ENCODE data around the gene SMC1B. TPM values are rescaled to one million over a fixed set of nuclear protein-coding genes. Genes with fewer than 3 reads are reported as not detected.

Gene SMC1B, protein sequence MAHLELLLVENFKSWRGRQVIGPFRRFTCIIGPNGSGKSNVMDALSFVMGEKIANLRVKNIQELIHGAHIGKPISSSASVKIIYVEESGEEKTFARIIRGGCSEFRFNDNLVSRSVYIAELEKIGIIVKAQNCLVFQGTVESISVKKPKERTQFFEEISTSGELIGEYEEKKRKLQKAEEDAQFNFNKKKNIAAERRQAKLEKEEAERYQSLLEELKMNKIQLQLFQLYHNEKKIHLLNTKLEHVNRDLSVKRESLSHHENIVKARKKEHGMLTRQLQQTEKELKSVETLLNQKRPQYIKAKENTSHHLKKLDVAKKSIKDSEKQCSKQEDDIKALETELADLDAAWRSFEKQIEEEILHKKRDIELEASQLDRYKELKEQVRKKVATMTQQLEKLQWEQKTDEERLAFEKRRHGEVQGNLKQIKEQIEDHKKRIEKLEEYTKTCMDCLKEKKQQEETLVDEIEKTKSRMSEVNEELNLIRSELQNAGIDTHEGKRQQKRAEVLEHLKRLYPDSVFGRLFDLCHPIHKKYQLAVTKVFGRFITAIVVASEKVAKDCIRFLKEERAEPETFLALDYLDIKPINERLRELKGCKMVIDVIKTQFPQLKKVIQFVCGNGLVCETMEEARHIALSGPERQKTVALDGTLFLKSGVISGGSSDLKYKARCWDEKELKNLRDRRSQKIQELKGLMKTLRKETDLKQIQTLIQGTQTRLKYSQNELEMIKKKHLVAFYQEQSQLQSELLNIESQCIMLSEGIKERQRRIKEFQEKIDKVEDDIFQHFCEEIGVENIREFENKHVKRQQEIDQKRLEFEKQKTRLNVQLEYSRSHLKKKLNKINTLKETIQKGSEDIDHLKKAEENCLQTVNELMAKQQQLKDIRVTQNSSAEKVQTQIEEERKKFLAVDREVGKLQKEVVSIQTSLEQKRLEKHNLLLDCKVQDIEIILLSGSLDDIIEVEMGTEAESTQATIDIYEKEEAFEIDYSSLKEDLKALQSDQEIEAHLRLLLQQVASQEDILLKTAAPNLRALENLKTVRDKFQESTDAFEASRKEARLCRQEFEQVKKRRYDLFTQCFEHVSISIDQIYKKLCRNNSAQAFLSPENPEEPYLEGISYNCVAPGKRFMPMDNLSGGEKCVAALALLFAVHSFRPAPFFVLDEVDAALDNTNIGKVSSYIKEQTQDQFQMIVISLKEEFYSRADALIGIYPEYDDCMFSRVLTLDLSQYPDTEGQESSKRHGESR
- 0.16 TPM for total RNA-seq
- polyA plus RNA-seq, result not detected

DNA sequence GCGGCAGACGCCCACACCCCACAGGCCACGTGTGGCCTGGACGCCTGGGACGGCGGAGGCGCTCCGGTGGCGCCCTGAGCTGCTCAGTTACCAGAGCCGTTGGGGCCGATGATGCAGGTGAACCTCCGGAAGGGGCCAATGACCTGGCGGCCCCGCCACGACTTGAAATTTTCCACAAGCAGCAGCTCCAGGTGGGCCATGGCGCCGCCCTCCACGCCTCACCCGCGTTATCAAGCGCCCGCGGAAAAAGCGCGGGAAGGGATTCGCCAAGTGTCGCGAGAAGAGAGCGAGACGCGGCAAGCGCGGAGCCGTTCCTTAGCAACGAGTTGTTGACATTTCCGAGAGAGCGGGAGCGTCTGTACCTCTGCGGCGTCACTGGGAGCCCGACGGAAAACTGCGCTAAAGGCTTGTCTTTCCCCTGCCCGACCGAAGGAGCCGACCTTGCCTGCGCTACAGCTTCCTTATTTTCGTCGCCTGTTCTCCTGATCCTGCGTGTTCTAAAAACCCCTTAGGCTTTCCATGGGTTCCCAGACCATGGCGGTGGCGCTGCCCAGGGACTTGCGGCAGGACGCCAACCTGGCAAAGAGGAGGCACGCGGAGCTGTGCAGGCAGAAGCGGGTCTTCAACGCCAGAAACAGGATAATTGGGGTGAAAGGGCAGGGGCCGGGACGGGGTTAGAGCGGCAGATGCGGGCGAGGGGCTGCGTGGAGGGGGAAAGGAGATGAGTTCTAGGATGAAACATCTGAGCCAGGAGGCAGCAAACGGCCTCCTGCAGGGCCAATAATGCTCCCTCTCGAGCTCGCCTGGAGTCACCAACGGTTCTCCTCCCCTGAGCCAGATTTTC, at the start of gene SMC1B, which contains the start of gene RIBC2:
Gene SMC1B, minus strand, starts transcription at position 232 of the 844 bp plus-strand sequence. Its CDS starts 32 bp downstream, at position 200.
Gene RIBC2, plus strand, starts transcription at position 326 of the 844 bp plus-strand sequence. Its CDS starts 194 bp downstream, at position 520.
- H3K4me3 ChIP-seq (ENCODE audit: low read depth, low read length), result peak within 1 kb of the TSS; percentile 27
- WGBS, result 11% methylated on average over 68 of the region's 68 CpGs
- no peaks in the 10 kb centered on the region for H3K36me3 ChIP-seq (ENCODE audit: insufficient read depth)
- DNase-seq (ENCODE audit: extremely low spot score), result peak; percentile 76
- H3K27ac ChIP-seq (ENCODE audit: low read depth), result no peak within 1 kb of the TSS
- peaks cover 4% of the 10 kb centered on the region for H3K4me1 ChIP-seq (ENCODE audit: insufficient read depth)

- no peaks in the 10 kb centered on the region for H3K4me1 ChIP-seq (ENCODE audit: insufficient read depth)
- H3K36me3 ChIP-seq (ENCODE audit: insufficient read depth), result no peaks in the 10 kb centered on the region
- no peak overlapping the region for H3K4me3 ChIP-seq (ENCODE audit: low read depth, low read length)
- WGBS, result 77% methylated on average over 6 of the region's 6 CpGs
- H3K27ac ChIP-seq (ENCODE audit: low read depth), result no peak overlapping the region
- DNase-seq (ENCODE audit: extremely low spot score), result no peak
Measured at GRCh38 chr22:45462034-45462655, 48.7 kb upstream of the SMC1B start.

GRCh38 chr22:45460288-45461109, 47.1 kb upstream of the SMC1B start:
- peak; percentile 83 for DNase-seq (ENCODE audit: extremely low spot score)
- 43% methylated on average over 14 of the region's 14 CpGs for WGBS

DNA sequence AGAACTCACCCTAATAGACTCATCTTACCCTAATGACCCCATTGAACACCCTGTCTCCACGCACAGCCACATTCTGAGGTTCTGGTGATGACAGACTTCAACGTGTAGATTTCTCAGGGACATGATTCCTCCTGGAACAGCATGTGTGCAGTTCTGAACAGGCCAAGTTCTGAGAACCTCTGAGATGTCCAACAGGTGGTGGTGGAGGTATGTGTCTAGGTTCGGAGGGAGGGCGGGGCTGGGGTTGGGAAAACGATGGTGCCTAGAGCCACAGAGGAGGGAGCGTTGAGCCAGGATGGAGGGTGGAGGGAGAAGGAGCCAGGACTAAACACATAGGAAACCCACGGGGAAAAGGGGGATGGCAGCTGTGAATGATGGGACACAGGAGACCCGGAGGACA, 45.8 kb upstream of the SMC1B start:
- 91% methylated on average over 8 of the region's 8 CpGs for WGBS
- no peak overlapping the region for H3K4me3 ChIP-seq (ENCODE audit: low read depth, low read length)
- H3K27ac ChIP-seq (ENCODE audit: low read depth), result no peak overlapping the region
- DNase-seq (ENCODE audit: extremely low spot score), result no peak
- H3K4me1 ChIP-seq (ENCODE audit: insufficient read depth), result no peaks in the 10 kb centered on the region
- H3K36me3 ChIP-seq (ENCODE audit: insufficient read depth), result no peaks in the 10 kb centered on the region

More at GRCh38 chr22:45460288-45461109, 47.1 kb upstream of the SMC1B start:
- H3K36me3 ChIP-seq (ENCODE audit: insufficient read depth), result no peaks in the 10 kb centered on the region
- H3K27ac ChIP-seq (ENCODE audit: low read depth), result peak overlapping the region; percentile 44
- no peaks in the 10 kb centered on the region for H3K4me1 ChIP-seq (ENCODE audit: insufficient read depth)
- no peak overlapping the region for H3K4me3 ChIP-seq (ENCODE audit: low read depth, low read length)

- DNase-seq (ENCODE audit: extremely low spot score), result no peak
- no peaks in the 10 kb centered on the region for H3K36me3 ChIP-seq (ENCODE audit: insufficient read depth)
- H3K27ac ChIP-seq (ENCODE audit: low read depth), result no peak overlapping the region
- H3K4me1 ChIP-seq (ENCODE audit: insufficient read depth), result no peaks in the 10 kb centered on the region
- H3K4me3 ChIP-seq (ENCODE audit: low read depth, low read length), result no peak overlapping the region
- WGBS, result 99% methylated on average over 13 of the region's 13 CpGs
Measured at GRCh38 chr22:45458532-45458931, 45.1 kb upstream of the SMC1B start.

- no peak overlapping the region for H3K4me3 ChIP-seq (ENCODE audit: low read depth, low read length)
- WGBS, result 89% methylated on average over 8 of the region's 8 CpGs
- no peak for DNase-seq (ENCODE audit: extremely low spot score)
- no peaks in the 10 kb centered on the region for H3K36me3 ChIP-seq (ENCODE audit: insufficient read depth)
- H3K27ac ChIP-seq (ENCODE audit: low read depth), result no peak overlapping the region
- no peaks in the 10 kb centered on the region for H3K4me1 ChIP-seq (ENCODE audit: insufficient read depth)
Measured at GRCh38 chr22:45456811-45457210, 43.4 kb upstream of the SMC1B start.

DNA sequence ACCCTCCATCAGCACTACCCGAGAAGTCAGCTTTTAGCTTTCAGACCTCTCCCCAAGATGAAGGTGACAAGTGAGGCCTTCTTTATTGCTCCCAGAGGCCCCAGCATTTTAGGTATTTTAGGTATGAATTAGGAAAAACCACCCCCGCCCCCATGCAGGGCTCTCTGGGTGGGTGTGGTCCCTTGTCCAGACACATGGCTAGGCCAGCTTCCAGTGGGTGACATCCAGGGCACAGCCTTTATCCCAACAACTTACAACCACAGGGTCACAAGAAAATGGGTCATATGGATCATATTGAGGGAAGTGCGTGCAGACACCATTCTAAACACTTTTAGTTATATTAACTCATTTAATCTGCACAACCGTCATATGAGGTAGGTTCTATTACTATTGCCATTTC, 42.2 kb upstream of the SMC1B start:
- no peak for DNase-seq (ENCODE audit: extremely low spot score)
- no peaks in the 10 kb centered on the region for H3K4me1 ChIP-seq (ENCODE audit: insufficient read depth)
- WGBS, result 91% methylated on average over 4 of the region's 4 CpGs
- H3K36me3 ChIP-seq (ENCODE audit: insufficient read depth), result no peaks in the 10 kb centered on the region
- no peak overlapping the region for H3K27ac ChIP-seq (ENCODE audit: low read depth)
- no peak overlapping the region for H3K4me3 ChIP-seq (ENCODE audit: low read depth, low read length)

- Histone ChIP-seq H3K36me3 (ENCODE audit: insufficient read depth) (no peaks in the 10 kb centered on the region), H3K4me1 (ENCODE audit: insufficient read depth) (no peaks in the 10 kb centered on the region), H3K4me3 (ENCODE audit: low read depth, low read length) (no peak overlapping the region), H3K27ac (ENCODE audit: low read depth) (no peak overlapping the region)
- DNase-seq (ENCODE audit: extremely low spot score), result no peak
- 80% methylated on average over 14 of the region's 14 CpGs for WGBS
Measured at GRCh38 chr22:45455212-45455611, 41.8 kb upstream of the SMC1B start.

DNA sequence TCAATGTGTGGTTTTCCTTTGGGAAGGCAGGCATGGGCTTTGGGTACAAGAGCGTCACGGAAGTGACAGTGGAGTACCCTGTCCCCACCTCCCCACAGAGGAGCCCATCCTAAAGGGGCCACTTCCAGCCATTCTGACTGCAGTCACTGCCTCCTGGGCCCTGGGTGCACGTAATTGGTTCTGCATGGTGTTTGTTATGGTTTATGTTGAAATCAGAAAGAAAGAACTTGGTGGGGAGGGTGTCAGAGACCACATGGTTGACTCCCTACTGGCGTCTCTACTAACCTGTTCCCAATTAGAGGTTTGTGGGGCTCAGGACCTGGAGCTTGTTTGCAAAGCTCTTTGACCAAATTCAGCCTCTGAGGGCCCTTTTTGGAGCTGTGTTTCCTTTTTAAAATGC, 40.9 kb upstream of the SMC1B start:
- Histone ChIP-seq H3K36me3 (ENCODE audit: insufficient read depth) (no peaks in the 10 kb centered on the region), H3K4me1 (ENCODE audit: insufficient read depth) (no peaks in the 10 kb centered on the region), H3K4me3 (ENCODE audit: low read depth, low read length) (no peak overlapping the region), H3K27ac (ENCODE audit: low read depth) (no peak overlapping the region)
- WGBS, result 87% methylated on average over 4 of the region's 4 CpGs
- DNase-seq (ENCODE audit: extremely low spot score), result no peak

- Histone ChIP-seq H3K27ac (ENCODE audit: low read depth) (no peak overlapping the region), H3K4me3 (ENCODE audit: low read depth, low read length) (no peak overlapping the region), H3K4me1 (ENCODE audit: insufficient read depth) (no peaks in the 10 kb centered on the region), H3K36me3 (ENCODE audit: insufficient read depth) (no peaks in the 10 kb centered on the region)
- WGBS, result 97% methylated on average over 6 of the region's 6 CpGs
- no peak for DNase-seq (ENCODE audit: extremely low spot score)
Measured at GRCh38 chr22:45453764-45454163, 40.4 kb upstream of the SMC1B start.

DNA sequence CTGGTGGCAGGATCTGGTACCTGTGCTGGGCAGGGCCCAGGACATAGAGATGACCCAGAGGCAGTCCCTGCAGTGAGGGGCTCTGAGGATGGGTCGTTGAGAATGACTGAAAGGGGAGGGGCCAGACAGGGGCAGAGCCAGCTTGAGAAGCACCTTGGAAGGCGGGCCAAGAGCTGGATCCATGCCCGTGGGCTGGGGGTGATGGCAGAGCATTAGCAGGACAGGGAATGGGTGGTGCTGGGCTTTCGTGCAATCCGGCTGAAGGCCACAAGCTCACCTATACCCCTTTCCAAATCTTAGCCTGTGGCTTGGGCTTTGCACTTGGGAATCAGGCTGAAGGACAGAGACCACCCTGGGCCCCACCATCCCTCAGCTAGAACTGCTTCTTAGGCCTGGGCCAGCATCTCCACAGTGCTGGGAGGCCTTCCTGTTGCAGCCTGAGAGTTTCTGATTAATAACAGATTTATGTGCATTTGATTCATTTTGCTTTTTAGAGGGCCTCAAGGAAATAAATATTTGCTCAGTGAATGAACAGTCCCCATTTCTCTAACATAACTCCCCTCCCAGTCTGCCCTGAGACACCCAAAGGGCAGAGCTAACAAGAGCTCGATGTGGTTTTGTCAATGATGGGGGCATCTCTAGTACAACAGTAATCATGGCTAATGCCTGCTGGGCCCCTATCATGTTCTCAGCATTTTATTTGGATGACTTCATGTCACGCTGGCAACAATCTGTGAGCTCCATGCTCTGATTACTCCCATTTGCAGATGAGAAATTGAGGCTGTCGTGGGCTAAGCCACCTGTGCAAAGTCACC, 39.4 kb upstream of the SMC1B start:
- no peak for DNase-seq (ENCODE audit: extremely low spot score)
- H3K36me3 ChIP-seq (ENCODE audit: insufficient read depth), result no peaks in the 10 kb centered on the region
- H3K27ac ChIP-seq (ENCODE audit: low read depth), result no peak overlapping the region
- H3K4me1 ChIP-seq (ENCODE audit: insufficient read depth), result no peaks in the 10 kb centered on the region
- H3K4me3 ChIP-seq (ENCODE audit: low read depth, low read length), result no peak overlapping the region
- WGBS, result 61% methylated on average over 8 of the region's 8 CpGs

Data from urinary bladder (tissue), 4 donors.